GM23248 (cell line): Measurements from ENCODE around the gene OPHN1.

ENCODE experiments used
- EZH2 ChIP-seq: fragments of 200-600 bp; sonication (generic); IDR thresholded peaks from 2 replicates; pipeline ENCODE4 v1.6.1; 2018; ENCODE audit warnings: antibody characterized with exemption, mild to moderate bottlenecking; ENCODE audit not compliant: insufficient read depth, poor library complexity, severe bottlenecking
- EZH2phosphoT487 ChIP-seq: fragments of 200-600 bp; sonication (generic); IDR thresholded peaks from 2 replicates; pipeline ENCODE4 v1.6.1; 2018; ENCODE audit warnings: antibody characterized with exemption, moderate library complexity, mild to moderate bottlenecking, low read depth; ENCODE audit not compliant: insufficient read depth

GRCh38 chrX:68199062-68199848 lies 234.0 kb downstream of the OPHN1 start:
- no peak for TF ChIP-seq EZH2
- TF ChIP-seq EZH2phosphoT487 = no peak
